Erythroblast (primary cell): ENCODE data around the gene NR1H4.
A peak's percentile ranks its signal among the peaks of the same experiment; 100 is the strongest.
"Not testable (repeated sequence)": the region's sequence is repeated elsewhere in the genome, so short reads cannot be mapped to it uniquely, and the experiment has no call there.

Experiments used
- DNase-seq, 2 experiments: peaks; one replicate each; lab custom pipeline; 2025; lab: John Stamatoyannopoulos, UW
- GATA1 ChIP-seq: IDR thresholded peaks from 2 replicates; pipeline ENCODE4 v1.6.1; 2011; ENCODE audit warnings: low read depth, mild to moderate bottlenecking, control low read depth, low read length, moderate library complexity
- POLR2A ChIP-seq: IDR thresholded peaks from 2 replicates; pipeline ENCODE4 v1.6.1; 2011; ENCODE audit warnings: mild to moderate bottlenecking, low read length

The NR1H4 gene

DNA sequence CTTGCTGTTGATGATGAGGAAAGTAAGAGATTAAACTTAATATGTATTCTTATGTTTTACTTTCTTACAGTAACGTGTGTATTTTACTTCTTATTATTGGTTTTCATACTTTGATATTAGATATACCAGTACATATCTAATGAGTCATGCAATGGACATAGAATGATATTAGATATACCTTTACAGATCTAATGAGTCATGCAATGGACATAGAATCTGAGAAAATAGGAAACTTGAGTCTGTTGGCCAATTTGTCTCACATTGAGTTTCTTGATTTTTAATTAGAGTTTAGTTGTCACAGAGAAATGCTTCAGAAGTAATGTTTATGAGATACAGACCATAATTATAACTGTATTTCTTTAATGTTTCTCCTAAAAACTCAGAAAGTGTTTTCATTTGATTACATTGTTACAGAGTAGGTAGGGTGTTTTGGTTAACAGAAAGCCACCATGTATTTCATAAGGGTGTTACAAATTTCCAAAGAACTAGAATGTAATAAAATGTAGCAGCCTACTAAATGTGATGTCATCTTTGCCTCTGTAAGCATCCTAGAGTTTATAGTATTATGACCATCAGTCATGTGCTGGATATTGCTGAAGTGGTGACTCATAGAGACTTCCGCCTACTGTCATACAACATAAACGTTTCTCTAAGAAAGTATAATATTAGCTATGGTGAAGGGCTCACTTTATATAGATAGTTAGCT, 102.8 kb downstream of the NR1H4 start:
- DNase-seq = peak; percentile 45 to 73
- no peak for TF ChIP-seq POLR2A
- no peak for TF ChIP-seq GATA1

DNA sequence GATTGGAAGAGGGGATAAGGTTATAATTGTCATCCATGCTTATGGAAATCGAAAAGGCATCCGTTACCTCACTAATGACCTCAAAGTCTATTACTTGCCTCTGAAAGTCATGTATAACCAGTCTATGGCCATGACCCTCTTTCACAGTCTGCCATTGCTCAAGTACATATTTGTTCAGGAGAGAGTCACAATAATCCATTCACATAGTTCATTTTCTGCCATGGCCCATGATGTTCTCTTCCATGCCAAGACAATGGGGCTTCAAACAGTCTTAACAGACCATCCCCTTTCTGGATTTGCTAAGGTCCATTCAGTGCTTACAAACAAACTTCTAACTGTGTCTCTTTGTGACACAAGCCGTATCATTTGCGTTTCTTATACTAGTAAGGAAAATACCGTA, 105.3 kb downstream of the NR1H4 start:
- TF ChIP-seq POLR2A = no peak
- no peak for TF ChIP-seq GATA1
- DNase-seq = no peak

DNA sequence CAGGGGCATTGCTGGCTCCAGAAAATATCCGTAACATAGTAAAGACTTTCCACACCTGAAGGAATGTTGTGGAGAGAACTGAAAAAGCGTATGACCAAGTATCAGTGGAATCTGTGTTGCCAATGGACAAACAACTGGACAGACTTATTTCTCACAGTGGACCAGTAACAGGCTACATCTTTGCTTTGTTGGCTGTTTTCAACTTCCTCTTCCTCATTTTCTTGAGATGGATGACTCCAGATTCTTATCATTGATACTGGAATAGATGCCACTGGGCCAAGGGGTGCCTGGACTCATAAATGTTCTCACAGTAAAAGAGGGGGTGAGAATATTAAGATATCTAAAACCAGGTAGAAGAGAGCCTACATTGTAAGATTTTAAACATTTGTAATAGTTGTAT, 106.2 kb downstream of the NR1H4 start:
- DNase-seq = no peak
- no peak for TF ChIP-seq GATA1
- TF ChIP-seq POLR2A = no peak

DNA sequence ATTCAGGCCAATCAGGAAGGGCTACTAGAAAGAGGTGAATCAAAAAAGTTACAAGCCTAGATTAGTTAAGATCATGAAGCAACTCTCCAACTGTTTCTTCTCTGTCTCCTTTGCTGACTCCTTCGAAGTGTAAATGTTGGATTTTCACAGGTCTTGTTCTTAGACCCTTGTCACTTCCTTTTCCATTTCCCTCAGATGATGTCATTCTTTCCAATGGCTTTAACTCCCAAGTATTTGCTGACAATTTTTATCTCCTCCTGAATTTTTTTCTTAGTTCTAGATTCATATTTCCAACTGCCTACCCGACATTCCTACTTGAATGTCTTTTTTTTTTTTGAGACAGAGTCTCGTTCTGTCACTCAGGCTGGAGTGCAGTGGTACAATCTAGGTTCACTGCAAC, 110.6 kb downstream of the NR1H4 start:
- no peak for DNase-seq
- TF ChIP-seq GATA1 (no peak), POLR2A (no peak)

DNA sequence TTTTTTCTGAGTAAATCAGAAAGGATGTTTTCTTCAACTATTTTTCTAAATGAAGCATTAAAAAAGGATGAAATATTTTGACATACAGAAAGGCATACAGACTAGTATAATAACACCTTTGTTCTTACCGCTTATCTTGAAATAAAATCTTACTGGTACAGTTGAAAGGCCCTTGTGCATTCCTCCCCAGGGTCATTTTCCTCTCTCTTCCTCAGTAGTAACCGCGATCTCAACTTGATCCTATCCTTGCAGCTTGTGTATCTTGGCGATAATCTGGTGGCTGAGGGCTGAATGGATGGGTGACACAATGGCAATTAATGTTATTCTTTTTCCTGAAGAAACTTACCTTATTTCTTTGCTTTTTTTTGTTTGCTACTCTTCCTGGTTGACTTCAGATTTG, 118.3 kb downstream of the NR1H4 start:
- TF ChIP-seq GATA1 (no peak), POLR2A (no peak)
- no peak for DNase-seq

DNA sequence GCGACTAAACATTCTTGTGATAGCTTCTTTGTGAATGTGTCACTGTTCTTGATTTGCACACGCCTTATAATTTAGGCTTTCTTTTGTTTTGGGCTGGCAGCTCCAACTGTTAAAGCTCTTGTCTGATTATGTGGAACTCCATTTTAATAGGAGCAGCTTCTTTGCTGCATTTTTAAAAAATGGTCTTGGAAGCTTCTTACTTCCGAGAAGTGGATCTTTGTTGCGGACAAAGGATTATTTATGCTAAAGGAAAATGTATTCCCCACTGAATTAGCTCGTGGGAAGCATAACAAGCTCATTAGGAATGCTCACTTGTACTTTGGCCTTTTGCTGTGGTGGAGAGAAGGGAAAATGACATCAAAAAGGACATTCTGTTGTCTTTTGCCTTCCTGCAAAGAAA, 119.8 kb downstream of the NR1H4 start:
- DNase-seq = peak; percentile 8 to 21
- TF ChIP-seq GATA1 = no peak
- no peak for TF ChIP-seq POLR2A

DNA sequence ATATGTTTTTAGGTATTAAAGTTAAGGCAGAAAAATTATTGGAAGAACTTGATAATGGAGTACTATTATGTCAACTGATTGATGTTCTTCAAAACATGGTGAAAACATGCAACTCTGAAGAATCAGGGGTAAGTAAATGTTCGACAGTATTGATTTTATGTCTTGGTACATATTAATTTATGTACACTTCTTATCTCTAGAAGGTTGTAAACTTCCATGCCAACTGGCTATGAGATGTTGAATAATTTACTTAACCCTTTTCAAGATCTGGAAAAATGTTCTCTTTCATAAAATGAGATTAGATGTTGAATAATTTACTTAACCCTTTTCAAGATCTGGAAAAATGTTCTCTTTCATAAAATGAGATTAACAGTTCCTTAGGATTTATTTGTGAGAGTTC, 128.0 kb downstream of the NR1H4 start:
- TF ChIP-seq POLR2A (no peak), GATA1 (no peak)
- DNase-seq = no peak

DNA sequence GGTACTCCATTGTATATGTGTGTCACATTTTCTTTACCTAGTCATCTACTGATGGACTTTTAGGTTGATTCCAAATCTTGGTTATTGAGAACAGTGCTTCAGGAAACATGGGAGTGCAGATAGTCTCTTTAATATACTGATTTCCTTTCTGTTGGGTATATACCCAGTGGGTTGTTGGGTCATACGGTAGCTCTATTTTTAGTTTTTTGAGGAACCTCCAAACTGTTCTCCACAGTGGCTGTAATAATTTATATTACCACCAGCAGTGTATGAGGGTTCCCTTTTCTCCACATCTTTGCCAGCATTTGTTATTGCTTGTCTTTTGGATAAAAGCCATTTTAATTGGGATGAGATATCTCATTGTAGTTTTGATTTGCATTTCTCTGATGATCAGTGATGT, 129.3 kb downstream of the NR1H4 start:
- not testable (repeated sequence) for DNase-seq

DNA sequence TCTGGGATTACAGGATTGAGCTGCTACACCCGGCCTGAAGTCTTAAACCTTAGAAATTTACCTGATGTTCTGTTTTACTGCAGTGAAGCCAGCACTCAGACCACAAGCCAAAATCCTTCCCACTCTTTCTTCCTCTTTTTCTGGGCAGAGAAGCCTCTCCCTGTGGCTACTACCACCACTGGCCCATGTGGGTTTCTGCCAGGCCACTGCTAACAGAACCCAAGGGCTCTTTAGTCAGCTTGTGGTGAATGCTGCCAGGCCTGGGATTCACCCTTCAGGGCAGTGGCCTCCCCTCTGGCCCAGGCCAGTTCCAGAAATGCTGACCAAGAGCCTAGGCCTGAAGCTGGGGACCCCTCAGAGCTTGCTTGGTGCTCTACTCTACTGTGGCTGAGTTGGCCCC, 135.1 kb downstream of the NR1H4 start:
- no peak for DNase-seq
- no peak for TF ChIP-seq POLR2A
- no peak for TF ChIP-seq GATA1

DNA sequence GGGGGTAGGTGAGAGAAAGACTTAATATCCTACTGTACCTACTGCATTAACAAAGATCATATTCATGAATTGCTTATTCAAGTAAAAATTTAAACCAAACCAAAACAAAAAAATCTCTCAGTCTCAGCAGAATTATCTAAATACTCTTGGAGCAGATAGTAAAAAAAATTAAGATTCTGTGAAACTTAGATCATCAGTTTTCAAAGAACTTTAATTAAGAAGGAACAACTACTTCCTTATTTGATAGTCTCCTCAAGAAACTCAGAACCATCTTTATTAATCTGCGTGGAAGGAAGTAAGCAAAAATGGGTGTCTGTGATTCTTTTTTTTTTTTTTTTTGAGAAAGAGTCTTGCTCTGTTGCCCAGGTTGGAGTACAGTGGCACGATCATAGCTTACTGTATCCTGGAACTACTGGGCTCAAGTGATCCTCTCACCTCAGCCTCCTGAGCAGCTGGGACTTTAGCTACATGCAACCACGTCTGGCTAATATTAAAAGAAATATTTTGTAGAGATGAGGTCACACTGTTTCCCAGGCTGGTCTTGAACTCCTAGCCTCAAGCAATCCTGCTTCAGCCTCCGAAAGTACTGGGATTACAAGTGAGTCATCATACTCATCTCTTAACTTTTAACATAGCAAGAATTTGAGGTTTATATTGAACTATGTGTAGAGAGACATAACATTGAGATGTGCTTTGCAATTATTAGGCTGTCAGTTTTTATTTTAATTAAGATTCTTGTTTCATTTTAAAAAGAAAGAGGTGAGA, 137.2 kb downstream of the NR1H4 start:
- TF ChIP-seq POLR2A (no peak), GATA1 (no peak)
- no peak for DNase-seq

DNA sequence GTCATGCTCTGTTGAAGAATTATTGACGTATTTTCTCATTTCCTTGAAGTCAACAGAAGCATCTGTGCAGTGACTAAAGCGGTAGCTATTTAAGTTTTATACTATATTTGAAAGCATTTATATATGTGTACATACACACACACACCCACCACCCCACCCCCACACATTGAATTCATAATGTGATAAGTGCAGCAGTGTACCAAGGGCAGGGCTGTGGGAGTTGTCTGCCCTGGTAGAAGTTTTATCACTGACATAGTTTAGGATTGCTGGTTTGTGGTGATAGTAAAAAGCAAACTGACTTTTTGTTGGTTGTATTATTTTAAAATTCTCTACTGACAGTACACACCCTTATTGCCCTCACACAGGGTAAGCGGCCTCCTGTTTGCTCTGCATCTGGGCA, 138.9 kb downstream of the NR1H4 start:
- TF ChIP-seq GATA1 (no peak), POLR2A (peak; percentile 43)
- peak; percentile 79 to 92 for DNase-seq
